ENCODE data around the gene PLAGL1.

Gene PLAGL1

GRCh38 chr6:144008846-144009245 is 787 bp upstream of the PLAGL1 start:
- DNase-seq, result no peak

DNA sequence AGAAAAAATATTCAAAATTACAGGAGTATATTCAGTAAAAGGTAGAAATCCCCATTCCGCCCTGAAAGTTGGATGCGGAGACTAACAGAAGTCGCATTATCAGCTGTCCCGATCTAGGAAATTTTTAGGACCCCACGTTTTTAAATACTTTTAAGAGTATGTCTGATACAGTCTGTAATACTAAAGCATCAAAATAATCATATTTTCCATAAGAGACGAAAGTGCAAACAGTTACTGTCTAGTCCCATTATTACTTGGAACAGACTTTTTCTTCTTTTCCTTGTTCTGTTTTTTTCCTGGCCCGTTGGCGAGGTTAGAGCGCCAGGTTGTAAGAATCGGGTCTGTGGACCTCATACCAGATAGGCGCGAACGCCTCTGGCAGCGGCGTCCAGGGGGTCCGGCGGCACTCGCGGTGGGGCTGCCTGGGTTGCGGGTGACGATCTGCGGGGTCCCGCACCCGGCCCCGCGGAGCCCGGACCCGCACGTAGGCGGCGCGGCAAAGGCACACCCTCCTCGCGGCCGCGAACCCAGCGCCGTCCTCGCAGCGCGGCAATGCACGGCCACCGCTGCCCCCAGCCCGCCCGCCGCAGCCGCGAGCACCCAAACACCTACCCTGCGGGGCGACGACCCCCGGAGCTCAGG is 460 bp downstream of the PLAGL1 start:
- no peak for DNase-seq

DNA sequence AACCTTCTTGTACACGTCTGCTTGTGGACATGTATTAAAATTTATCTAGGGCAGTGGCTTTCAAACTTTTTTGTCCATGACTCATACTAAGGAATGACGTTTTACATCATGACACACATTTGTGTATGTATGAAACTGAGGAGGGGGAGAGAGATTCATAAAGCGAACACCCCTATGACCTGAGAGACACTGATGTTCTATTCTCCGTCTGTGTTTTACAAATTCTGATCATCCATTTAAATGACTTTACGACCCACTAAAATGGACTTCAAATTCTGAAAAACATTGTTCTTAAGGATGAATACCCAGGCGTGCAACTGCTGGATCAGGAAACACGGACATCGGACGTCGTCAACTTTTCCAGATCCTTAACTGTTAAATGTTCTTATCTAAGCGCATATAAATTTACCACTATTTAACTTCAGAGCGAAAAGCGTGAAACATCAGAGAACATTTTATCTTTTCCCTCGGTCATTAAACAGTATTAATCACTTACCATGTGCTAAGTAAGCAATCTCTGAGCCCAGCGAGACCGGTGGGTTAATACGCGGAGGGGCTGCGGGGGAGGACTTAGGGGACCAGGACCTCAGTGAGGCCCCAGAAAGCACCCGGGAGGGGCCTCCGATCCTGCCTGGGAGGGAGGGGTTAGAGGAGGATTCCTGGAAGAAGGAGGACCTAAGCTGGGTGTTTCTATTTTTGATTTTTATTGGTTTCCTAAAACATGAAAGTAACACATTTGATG is 1.2 kb downstream of the PLAGL1 start:
- DNase-seq, result no peak

DNA sequence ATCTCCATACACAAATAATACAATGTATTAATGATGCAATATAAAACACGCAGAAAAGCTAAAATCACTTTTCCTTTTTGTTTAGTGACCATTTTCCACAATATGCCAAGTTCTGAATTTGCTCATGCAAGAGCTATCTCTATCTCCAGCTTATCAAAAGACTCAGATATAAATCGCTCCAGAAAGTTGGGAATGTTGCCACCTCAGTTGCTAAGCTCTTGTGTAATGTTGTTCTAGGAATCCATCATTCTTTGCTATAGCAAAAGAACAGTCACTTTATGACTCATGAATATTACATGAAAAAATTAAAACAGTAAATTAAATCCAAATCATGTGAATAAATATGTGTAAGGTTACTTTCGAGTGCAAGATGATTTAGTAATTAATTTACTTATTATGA is 8.7 kb downstream of the PLAGL1 start:
- no peak for DNase-seq

DNA sequence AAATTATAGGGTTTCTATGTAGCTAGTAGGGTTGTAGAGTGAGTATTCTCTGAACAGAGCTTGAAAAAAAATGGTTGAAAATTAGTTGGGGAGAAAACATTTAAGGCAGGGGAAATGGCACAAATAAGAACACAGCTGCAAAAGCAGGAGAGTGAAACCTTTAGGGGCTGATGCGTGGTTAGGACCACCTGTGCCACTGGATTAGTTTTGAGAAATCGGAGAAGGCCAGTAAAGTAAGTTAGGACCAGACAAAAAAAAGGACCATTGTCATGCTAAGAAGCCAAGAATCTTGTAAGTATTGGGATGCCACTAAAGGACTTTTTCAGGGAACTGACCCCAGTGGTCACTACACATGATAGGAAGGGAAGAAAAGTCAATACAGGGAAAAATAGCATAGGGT is 9.4 kb downstream of the PLAGL1 start:
- no peak for DNase-seq

DNA sequence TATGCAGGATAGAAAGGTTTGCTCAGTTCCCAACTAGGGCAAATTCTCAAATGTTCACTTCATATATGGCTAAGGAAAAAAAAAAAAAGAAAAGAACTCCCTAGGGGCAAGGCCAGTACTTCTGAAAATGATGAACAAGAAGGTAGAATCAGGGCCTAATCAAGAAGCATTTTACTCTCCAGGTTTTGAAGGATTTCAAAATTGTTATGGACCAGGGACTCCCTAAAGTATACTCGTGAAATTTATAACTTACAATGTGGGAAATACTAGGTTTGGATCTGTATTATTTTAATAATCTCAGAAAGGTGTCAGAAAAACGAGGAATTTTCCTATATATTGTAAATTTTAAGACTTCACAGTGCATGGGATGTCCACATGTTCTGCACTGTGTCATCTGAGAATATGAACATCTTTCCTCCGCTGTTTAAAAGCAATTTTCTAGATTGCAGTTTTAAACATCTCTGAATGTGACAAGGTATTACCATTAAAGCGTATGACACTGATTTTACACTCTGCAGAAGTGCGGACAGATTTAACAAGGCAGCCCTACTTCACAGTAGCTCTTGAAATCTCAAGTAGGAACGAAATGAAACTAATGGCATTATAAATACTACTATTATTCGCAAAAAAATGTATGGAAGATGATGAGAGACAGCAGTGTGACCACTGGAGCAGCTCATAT is 14.0 kb downstream of the PLAGL1 start:
- DNase-seq, result no peak

GRCh38 chr6:143992285-143992684 is 15.8 kb downstream of the PLAGL1 start:
- DNase-seq, result no peak

DNA sequence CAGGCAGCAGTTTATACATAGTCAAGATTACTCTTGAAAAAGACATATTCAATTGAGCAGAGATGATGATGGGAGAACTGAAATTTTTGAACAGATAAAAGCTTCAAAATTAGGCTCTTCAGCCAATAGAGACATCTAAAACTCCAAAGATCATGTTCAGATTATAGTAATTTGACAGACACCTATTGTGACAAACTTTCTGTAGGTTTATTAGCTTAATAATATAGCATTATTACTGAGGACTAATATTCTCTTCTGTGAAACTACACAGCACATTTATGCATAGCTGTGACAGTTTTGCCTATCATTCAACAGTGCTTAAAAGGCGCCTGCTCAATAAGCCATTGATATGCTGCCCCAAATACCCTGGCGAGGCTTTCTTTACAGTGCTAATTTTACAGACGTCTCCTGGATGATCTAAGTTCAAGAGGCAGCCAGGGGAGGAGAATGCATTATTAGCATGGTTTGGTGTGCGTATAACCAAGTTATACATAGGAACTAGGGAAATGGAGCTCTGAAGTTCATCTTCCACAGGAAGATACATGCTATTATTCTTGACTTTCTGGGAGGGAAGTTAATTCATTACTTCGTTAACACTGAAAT is 21.5 kb downstream of the PLAGL1 start:
- no peak for DNase-seq

DNA sequence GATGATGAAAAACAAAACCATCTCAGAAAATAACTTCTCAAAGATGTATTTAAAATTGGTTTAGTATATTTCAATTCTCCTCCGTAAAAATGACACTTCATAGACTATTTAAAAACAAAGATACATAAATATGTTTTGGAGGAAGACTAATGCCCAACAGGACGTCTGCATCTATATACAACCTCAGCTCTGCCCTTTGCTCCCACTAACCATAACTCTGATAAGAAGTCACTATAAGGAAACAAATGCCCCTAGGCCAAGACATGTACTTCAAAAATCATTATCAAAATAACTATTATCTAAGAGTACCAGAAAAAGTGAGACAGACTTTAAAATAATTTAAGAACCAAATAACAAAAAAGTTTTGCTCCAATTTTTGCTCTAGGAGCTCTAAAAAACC is 23.4 kb downstream of the PLAGL1 start:
- no peak for DNase-seq

GRCh38 chr6:143982968-143983367 is 25.1 kb downstream of the PLAGL1 start:
- DNase-seq, result no peak

DNA sequence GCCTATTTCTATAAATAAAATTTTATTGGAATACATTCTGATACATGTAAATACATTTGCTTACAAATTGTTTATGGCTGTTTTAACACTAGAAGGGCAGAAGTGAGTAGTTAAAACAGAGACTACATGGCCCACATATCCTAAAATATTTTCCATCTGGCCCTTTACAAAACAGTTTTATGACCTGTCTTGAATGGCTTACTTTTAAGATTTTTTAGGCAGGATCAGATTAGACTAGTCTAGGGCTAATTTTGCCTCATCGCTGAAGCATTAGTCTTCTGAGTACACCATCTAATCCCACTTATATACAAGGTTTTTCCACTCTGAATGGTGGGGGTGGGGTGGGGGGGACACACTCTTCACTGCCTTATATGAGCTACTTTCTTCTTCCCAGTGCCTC is 27.1 kb downstream of the PLAGL1 start:
- DNase-seq, result no peak

- DNase-seq, result no peak
These were observed 31.2 kb downstream of the PLAGL1 start for GRCh38 chr6:143976806-143977349.

GRCh38 chr6:143974089-143974488 is 34.0 kb downstream of the PLAGL1 start:
- DNase-seq, result no peak

GRCh38 chr6:143973097-143973966 is 34.7 kb downstream of the PLAGL1 start:
- DNase-seq, result no peak

- no peak for DNase-seq
These were observed 36.4 kb downstream of the PLAGL1 start for GRCh38 chr6:143971482-143972205.

DNA sequence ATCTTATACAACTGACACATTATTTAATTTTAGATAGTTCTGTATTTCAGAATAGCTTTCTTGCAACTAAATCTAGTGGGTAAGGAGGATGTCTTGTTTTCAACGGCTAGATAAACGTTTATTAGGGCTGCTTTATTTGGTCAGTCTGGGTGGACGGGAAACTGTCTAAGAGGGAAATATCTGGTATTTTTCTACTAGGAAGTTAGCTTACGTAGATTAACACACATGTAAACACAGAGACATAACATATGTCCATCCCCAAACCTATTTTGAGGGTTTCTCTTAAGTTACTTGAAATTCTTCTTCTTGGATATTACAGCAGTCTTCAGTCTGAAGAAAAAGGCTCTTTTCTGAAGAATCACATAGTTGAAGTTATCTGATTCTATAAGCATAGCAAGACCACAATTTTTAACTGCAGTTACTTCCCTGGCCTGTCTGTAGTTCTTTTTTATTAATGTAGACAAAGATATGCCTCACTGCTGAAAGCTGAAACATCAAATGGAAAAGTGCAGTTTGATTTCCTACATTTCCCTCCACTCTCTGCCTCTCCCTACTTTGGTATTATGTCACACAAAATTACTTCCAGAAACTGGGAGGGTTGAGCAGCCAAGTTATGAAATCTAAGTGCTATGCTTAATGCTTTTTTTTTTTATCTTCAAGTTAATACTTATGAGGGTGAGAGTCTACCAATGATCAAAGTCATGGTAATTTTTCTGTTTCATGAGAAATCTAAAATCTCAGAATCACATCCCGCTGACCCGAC is 37.4 kb downstream of the PLAGL1 start:
- no peak for DNase-seq

GRCh38 chr6:143969077-143969476 is 39.0 kb downstream of the PLAGL1 start:
- DNase-seq, result no peak

- no peak for DNase-seq
These were observed 40.2 kb downstream of the PLAGL1 start for GRCh38 chr6:143967706-143968376.

- DNase-seq, result no peak
These were observed 41.7 kb downstream of the PLAGL1 start for GRCh38 chr6:143966312-143966711.

GRCh38 chr6:143965503-143966171 is 42.4 kb downstream of the PLAGL1 start:
- DNase-seq, result no peak

All from NCI-H2171 (cell line).